ENCODE data around the gene DSCAML1. TPM values are rescaled to one million over a fixed set of nuclear protein-coding genes. Genes with fewer than 3 reads are reported as not detected.

DSCAML1 gene
- polyA plus RNA-seq, 1 donor = 0.63 TPM

DNA sequence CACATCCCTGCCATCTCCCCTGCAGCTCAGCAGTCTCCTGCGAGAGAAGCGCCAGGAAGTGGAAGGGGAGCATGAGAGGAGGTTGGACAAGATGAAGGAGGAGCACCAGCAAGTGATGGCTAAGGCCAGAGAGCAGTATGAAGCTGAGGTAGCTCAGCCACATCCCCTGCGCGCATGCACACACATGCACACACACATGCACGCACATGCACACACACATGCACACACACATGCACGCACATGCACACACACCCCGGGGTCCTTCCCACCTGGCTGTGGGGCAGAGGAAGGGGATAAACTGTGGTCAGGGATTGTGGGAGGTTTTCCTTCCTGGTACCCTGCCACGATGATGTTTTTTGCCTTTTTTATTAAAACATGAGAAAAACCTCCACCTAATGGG lies 404.0 kb downstream of the DSCAML1 start:
- no peak for DNase-seq

DNA sequence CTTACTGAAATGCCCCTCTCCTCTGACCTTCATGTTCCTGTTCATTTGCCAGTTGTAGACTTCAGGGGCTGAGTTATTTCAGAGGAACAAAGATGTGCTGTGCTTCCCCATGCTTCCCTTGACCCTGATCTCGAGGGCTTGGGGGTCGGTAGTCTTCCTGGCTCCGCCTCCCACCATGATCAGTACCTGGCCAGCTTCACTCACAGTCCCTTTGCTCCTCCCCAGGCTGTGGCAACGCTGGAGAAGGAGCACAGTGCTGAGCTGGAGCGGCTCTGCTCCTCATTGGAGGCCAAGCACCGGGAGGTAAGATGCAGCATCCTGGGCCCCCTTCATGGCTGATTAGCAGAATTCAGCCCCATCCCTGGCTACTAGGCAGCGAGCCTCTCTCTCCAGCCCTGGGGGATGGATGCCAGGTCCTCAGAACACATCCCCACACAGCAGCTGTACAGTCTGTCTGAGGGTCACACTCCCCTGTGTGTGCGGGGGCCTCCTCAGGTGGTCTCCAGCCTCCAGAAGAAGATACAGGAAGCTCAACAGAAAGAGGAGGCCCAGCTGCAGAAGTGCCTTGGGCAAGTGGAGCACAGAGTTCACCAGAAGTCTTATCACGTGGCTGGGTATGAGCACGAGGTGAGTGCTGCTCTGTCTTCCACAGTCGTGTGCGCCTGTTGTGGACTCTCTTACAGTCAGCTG lies 404.9 kb downstream of the DSCAML1 start:
- no peak for DNase-seq

- DNase-seq = no peak
These were observed 405.8 kb downstream of the DSCAML1 start for GRCh38 chr11:117391181-117391580.

- no peak for DNase-seq
These were observed 406.3 kb downstream of the DSCAML1 start for GRCh38 chr11:117390743-117391142.

DNA sequence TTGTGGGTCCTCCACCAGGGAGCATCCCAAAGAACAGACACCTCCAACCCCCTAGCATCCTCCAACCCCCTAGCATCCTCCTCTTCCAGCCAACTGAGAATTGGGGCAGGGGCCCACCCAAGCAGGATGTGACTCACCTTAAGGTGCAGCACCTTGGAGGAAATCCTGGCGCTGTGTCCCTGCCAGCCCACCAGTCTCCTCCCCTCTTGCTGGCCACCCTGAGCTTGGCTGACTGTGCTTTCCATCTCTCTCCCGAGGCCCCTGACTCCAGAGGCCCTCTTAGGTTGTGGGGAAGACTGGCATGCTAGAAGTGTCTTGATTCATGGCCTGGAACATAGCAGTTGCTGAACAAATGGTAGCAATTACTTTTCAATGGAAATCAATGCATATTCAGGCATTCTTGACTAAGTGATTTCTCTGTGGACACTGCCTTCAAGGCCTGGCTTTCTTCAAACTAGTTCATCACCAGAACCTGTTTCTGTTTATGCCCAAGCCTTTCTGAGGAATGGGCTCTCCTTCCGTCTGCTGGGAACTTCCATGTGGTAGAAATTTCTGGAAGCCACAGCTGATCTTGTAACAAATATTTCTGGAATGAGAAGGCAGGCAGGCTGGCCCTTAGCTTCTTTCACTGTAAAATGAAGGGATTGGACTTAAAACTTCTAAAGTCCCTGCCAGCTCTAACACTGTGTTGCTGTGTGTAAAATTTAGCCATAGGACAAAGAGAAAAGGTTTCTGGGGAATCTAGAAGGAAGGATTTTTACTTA lies 408.8 kb downstream of the DSCAML1 start:
- no peak for DNase-seq

DNA sequence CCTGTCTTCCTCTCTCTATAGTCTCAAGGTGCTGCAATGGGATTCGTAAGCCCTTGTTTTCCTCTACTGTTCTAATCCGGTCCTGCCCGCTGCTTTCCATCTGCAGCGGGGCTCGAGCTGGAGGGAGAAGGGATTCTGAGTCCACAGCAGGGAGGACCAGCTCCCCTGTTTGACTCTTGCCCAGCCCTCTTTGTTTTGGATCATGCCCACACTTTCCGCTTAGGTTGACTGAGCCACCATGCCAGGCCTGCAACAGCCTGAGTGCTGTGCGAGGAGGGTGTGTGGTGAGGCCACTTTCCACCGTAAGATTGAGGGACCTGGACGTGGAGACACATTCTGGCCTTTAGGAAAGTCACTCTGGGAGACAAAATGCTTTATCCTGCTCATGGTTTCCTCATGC lies 411.1 kb downstream of the DSCAML1 start:
- DNase-seq = no peak

- DNase-seq = no peak
These were observed 411.5 kb downstream of the DSCAML1 start for GRCh38 chr11:117385471-117385870.

DNA sequence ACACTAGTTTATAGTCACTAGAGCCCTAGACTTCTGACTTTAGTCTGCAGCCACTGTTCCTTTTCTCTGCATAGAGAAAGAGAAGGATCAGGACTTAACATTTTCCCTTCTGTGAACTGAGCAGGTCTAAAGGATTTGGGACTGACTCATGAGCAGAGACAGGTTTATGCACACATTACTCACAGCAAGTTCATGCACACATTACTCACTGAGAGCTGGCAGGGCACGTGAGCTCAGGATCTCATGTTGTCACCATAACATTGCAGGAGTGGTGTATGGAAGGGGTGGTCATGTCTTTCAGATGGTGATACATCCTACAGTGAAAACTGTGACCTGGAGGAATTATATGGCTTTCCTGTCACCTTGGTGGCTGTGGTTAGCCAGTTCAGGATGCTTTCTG lies 413.0 kb downstream of the DSCAML1 start:
- DNase-seq = no peak

- no peak for DNase-seq
These were observed 414.3 kb downstream of the DSCAML1 start for GRCh38 chr11:117382746-117383145.

GRCh38 chr11:117381481-117382387 lies 415.3 kb downstream of the DSCAML1 start:
- no peak for DNase-seq

GRCh38 chr11:117380676-117381075 lies 416.3 kb downstream of the DSCAML1 start:
- DNase-seq = no peak

GRCh38 chr11:117378976-117379865 lies 417.8 kb downstream of the DSCAML1 start:
- no peak for DNase-seq

Other genes starting within 250 kb of the DSCAML1 start
- 2.2 TPM for gene FXYD2, start 27.5 kb upstream of the DSCAML1 start, polyA plus RNA-seq (ENCODE audit: insufficient read length)
- 227 TPM for gene FXYD6, start 79.4 kb upstream of the DSCAML1 start, polyA plus RNA-seq (ENCODE audit: insufficient read length)
- gene TMPRSS13, start 132.2 kb upstream of the DSCAML1 start, polyA plus RNA-seq (ENCODE audit: insufficient read length) = 0.15 TPM
- gene IL10RA, start 189.2 kb upstream of the DSCAML1 start, polyA plus RNA-seq (ENCODE audit: insufficient read length) = 6.3 TPM

Measured in hindlimb muscle (tissue), 1 donor.